HFFc6 (cell line): ENCODE measurements around the gene PACS2. TPM values are rescaled to one million over a fixed set of nuclear protein-coding genes. Genes with fewer than 3 reads are reported as not detected.

Experiments
- DNase-seq: peaks from one replicate; pipeline ENCODE4 v3.0.0-alpha.2; 2018
- H3K27ac Mint-ChIP-seq: 2 replicates; pipeline ENCODE4 v1.8.0; 2020; ENCODE audit warnings: mild to moderate bottlenecking, mixed read lengths
- H3K27me3 Mint-ChIP-seq: 2 replicates; pipeline ENCODE4 v1.8.0; 2021; ENCODE audit warnings: mild to moderate bottlenecking, moderate library complexity, mixed read lengths; ENCODE audit not compliant: insufficient read depth
- H3K36me3 Mint-ChIP-seq: 2 replicates; pipeline ENCODE4 v1.8.0; 2021; ENCODE audit warnings: low read depth, mixed read lengths
- H3K4me1 Mint-ChIP-seq: 2 replicates; pipeline ENCODE4 v1.8.0; 2020; ENCODE audit warnings: low read depth, mixed read lengths
- H3K4me3 Mint-ChIP-seq: 2 replicates; pipeline ENCODE4 v1.8.0; 2020; ENCODE audit warnings: mild to moderate bottlenecking, moderate library complexity, mixed read lengths
- H3K9me3 Mint-ChIP-seq: 2 replicates; pipeline ENCODE4 v1.8.0; 2020; ENCODE audit warnings: mild to moderate bottlenecking, mixed read lengths
- total RNA-seq, 6 experiments: library from RNA; stranded (reverse); fragmentation: NEBNext Ultra II Directional; extraction: Animal tissue kit (Norgen Biotek cat#: 25700); gene quantifications; 2 replicates in 1 of 6; 3 replicates in 5 of 6; pipeline ENCODE4 v1.2.3, GENCODE V29; 2021
- TF ChIP-seq, protein P1 (sequence below): fragments of 200-600 bp; sonication (generic); IDR thresholded peaks from 2 replicates; pipeline ENCODE4 v1.5.0; 2021; ENCODE audit warnings: antibody characterized with exemption, mild to moderate bottlenecking

Gene PACS2
- total RNA-seq, 6 experiments from 2014 or later: 33.5 to 38.5 (median 35.2) TPM

DNA sequence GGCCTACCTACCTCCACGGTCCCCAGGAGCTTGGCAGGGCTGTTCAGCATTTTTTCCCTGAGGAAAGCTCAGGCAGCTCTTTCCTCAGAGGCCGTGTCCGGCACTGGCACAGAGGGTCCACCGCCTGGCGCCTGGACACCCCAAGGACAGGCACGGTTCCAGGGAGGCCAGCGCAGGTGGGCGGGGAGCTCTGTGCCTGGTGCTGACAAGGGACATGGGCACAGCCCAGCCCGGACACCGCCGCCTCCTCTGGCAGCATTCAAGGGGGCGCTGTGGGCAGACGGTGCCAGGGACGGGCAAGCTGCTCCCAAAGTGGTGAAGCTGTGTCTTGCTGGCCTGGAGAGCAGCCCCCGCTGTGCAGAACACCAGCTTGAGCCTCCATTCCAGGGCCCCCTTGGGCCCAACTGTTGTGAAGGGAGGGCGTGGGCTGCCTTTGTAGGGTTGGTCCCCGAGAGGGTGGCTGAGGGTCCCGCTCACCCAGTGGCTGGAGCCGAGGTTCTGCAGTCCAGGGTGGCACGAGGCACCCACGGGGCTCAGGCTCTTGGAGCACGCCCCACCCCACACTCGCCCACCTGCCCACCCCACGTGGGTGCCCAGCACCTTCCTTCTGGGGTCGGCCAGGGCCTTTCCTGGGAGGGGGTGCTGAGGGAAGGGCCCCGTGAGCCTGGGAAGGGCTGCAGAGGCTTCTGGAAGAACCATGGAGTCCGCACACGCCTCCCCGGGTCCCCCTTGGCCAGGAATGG, 54.5 kb downstream of the PACS2 start:
- DNase-seq: no peak
- Mint-ChIP-seq H3K9me3 (no peaks in the 10 kb centered on the region), H3K4me3 (no peak overlapping the region), H3K4me1 (peaks cover under 1% of the 10 kb centered on the region; the same call in 1 of the 2 replicates), H3K27ac (no peak overlapping the region), H3K36me3 (no peaks in the 10 kb centered on the region; the same call in 1 of the 2 replicates), H3K27me3 (peaks cover 2% of the 10 kb centered on the region; the same call in 1 of the 2 replicates)
- TF ChIP-seq, protein P1, sequence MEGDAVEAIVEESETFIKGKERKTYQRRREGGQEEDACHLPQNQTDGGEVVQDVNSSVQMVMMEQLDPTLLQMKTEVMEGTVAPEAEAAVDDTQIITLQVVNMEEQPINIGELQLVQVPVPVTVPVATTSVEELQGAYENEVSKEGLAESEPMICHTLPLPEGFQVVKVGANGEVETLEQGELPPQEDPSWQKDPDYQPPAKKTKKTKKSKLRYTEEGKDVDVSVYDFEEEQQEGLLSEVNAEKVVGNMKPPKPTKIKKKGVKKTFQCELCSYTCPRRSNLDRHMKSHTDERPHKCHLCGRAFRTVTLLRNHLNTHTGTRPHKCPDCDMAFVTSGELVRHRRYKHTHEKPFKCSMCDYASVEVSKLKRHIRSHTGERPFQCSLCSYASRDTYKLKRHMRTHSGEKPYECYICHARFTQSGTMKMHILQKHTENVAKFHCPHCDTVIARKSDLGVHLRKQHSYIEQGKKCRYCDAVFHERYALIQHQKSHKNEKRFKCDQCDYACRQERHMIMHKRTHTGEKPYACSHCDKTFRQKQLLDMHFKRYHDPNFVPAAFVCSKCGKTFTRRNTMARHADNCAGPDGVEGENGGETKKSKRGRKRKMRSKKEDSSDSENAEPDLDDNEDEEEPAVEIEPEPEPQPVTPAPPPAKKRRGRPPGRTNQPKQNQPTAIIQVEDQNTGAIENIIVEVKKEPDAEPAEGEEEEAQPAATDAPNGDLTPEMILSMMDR: no peak; the same call in 1 of the 2 replicates

DNA sequence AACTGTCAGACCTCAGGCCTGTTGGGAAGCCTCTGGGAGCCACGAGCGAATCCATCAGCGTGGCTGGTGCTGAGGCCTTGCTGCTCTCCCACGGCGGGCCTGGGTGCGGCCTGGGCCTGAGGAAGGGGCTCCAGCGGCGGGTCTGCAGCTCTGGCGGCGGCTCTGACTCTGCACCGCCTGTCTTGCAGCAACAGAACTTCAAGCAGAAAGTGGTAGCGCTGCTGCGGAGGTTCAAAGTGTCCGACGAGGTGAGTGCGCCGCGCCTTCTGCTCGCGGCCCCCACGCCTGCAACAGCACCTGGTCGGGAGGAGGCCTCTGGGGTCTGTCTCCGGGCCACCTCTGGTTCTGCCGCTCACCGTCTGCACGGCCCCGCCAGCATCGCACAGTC, 55.1 kb downstream of the PACS2 start:
- H3K36me3 Mint-ChIP-seq: no peaks in the 10 kb centered on the region; the same call in 1 of the 2 replicates
- TF ChIP-seq, protein P1: no peak
- H3K9me3 Mint-ChIP-seq: no peaks in the 10 kb centered on the region
- no peak overlapping the region for H3K27ac Mint-ChIP-seq
- DNase-seq: no peak
- no peak overlapping the region for H3K4me3 Mint-ChIP-seq
- H3K4me1 Mint-ChIP-seq: no peaks in the 10 kb centered on the region
- peaks cover 2% of the 10 kb centered on the region; the same call in 1 of the 2 replicates for H3K27me3 Mint-ChIP-seq

DNA sequence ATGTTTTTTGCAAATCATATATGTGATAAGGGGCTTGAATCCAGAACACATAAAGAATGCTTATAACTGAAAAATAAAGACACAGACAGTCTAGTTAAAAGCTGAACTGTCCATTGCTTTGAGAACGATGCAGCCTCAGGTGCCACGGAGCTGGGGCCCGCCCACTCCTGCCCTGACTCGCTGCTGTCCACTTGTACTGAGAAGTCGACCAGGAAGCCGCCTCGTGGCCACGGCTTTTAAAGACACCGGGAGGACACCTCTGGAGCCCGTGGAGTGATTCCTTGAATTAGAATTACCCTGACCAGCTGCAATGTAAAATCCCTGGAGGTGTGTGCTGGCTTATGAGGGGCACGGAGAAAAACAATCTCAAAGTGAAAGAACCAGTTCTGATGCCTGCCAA, 59.8 kb downstream of the PACS2 start:
- Mint-ChIP-seq H3K4me3 (no peak overlapping the region), H3K4me1 (peaks cover 6% of the 10 kb centered on the region), H3K27ac (no peak overlapping the region), H3K9me3 (no peaks in the 10 kb centered on the region), H3K27me3 (peaks cover 3% of the 10 kb centered on the region; the same call in 1 of the 2 replicates), H3K36me3 (no peaks in the 10 kb centered on the region; the same call in 1 of the 2 replicates)
- TF ChIP-seq, protein P1: no peak
- DNase-seq: no peak

DNA sequence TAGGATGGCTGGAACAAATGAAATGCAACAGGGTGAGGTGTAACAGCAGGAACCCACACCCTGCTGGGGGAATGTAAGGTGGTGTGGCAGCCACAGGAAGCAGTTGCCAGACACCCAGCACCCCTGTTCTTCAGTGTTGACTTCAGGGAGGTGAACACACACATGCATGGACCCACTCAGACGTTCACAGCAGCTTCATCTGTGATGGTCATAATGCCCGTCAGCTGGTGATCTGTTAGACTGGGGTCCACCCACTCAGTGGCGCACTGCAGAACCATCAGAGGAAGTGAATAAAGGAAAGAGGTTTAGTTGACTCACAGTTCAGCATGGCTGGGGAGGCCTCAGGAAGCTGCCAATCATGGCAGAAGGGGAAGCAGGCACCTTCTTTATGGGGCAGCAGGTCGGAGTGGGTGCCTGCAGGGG, 61.1 kb downstream of the PACS2 start:
- Mint-ChIP-seq H3K4me3 (no peak overlapping the region), H3K27me3 (peaks cover 3% of the 10 kb centered on the region; the same call in 1 of the 2 replicates), H3K27ac (no peak overlapping the region), H3K4me1 (peaks cover 6% of the 10 kb centered on the region), H3K9me3 (no peaks in the 10 kb centered on the region), H3K36me3 (no peaks in the 10 kb centered on the region; the same call in 1 of the 2 replicates)
- DNase-seq: no peak
- TF ChIP-seq, protein P1: no peak

DNA sequence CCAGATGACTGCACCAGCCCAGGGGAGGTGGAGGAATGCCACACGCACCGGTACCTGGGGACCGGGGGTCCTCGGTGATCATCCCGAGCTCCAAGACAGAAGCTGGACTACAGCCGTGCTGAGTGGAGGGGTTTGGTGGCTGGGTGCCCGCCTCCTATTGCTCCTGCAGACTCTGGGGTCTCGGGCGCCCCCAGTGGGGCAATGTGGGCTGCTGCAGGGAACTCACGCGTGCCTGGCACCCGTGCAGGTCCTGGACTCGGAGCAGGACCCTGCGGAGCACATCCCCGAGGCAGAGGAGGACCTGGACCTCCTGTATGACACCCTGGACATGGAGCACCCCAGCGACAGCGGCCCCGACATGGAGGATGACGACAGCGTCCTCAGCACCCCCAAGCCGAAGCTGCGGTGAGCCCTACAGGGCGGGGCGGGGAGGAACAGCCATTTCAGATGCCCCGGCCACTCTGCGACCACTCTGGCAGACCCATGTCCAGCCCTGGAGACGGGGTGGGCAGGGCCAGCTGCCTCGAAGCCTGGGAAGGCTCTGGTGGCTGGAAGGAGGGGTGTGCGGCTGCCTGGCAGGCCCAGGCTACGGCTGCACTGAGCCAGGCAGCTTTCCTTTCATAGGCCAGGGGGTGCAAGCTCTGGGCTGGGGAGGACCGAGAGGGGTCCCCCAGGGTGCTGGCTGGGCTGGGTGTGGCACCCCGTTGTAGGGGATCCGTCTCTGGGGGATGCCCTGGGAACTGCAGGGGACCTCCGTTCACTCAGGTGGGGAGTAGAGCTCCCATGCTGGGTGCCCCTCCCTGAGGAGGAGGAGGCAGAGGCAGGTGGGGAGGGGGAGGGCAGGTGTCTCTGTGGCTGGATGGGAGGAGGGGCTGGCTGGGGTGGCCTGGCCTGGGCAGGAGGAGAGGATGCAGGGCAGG, 62.2 kb downstream of the PACS2 start:
- H3K36me3 Mint-ChIP-seq: no peaks in the 10 kb centered on the region
- no peaks in the 10 kb centered on the region for H3K9me3 Mint-ChIP-seq
- no peak overlapping the region for H3K4me3 Mint-ChIP-seq
- H3K4me1 Mint-ChIP-seq: peaks cover 6% of the 10 kb centered on the region
- no peak overlapping the region for H3K27ac Mint-ChIP-seq
- peaks cover 1% of the 10 kb centered on the region; the same call in 1 of the 2 replicates for H3K27me3 Mint-ChIP-seq
- no peak for DNase-seq
- TF ChIP-seq, protein P1: no peak
